NCI-H526 (cell line): Measurements from ENCODE around the gene P2RX3.
"Not testable (repeated sequence)": the region's sequence is repeated elsewhere in the genome, so short reads cannot be mapped to it uniquely, and the experiment has no call there.

Source experiments
- DNase-seq, 2 experiments: peaks; one replicate each; lab custom pipeline; 2025; lab: John Stamatoyannopoulos, UW

The P2RX3 gene

GRCh38 chr11:57324886-57325734, 13.0 kb upstream of the P2RX3 start, which contains the start of gene TNKS1BP1:
Gene TNKS1BP1, minus strand, starts transcription at chr11:57324952. Its CDS starts 3,067 bp downstream, at chr11:57321885.
- DNase-seq = peak; percentile 95 to 98

GRCh38 chr11:57325735-57326048, 12.5 kb upstream of the P2RX3 start:
- DNase-seq = peak; percentile 48 to 65

- no peak for DNase-seq
Measured at GRCh38 chr11:57327721-57328120, 10.4 kb upstream of the P2RX3 start.

GRCh38 chr11:57330029-57330428, 8.1 kb upstream of the P2RX3 start:
- no peak for DNase-seq

- no peak for DNase-seq
Measured at GRCh38 chr11:57331720-57332119, 6.4 kb upstream of the P2RX3 start.

GRCh38 chr11:57332694-57333440, 5.3 kb upstream of the P2RX3 start:
- DNase-seq = no peak

- DNase-seq = no peak
Measured at GRCh38 chr11:57335023-57335342, 3.2 kb upstream of the P2RX3 start.

GRCh38 chr11:57335343-57336110, 2.6 kb upstream of the P2RX3 start, which contains the start of gene SSRP1:
Gene SSRP1, minus strand, starts transcription at chr11:57335892. Its CDS starts 771 bp downstream, at chr11:57335121.
- DNase-seq = peak; percentile 83 to 95

- DNase-seq = no peak
Measured at GRCh38 chr11:57336111-57336666, 2.0 kb upstream of the P2RX3 start.

GRCh38 chr11:57336856-57337255, 1.3 kb upstream of the P2RX3 start:
- DNase-seq = not testable (repeated sequence)

- no peak for DNase-seq
Measured at GRCh38 chr11:57339328-57339727, 1.2 kb downstream of the P2RX3 start.

GRCh38 chr11:57340039-57340615, 2.0 kb downstream of the P2RX3 start:
- peak; percentile 70 to 88 for DNase-seq

GRCh38 chr11:57341250-57341808, 3.2 kb downstream of the P2RX3 start:
- no peak for DNase-seq

GRCh38 chr11:57342702-57343101, 4.5 kb downstream of the P2RX3 start:
- no peak for DNase-seq

GRCh38 chr11:57343825-57344224, 5.7 kb downstream of the P2RX3 start:
- peak in 1 of 2 experiments; percentile 13 for DNase-seq

GRCh38 chr11:57344826-57345225, 6.7 kb downstream of the P2RX3 start:
- no peak for DNase-seq

GRCh38 chr11:57345555-57346211, 7.5 kb downstream of the P2RX3 start:
- peak; percentile 53 to 86 for DNase-seq

GRCh38 chr11:57347336-57347735, 9.2 kb downstream of the P2RX3 start:
- DNase-seq = no peak

GRCh38 chr11:57348052-57348451, 9.9 kb downstream of the P2RX3 start:
- no peak for DNase-seq

GRCh38 chr11:57348636-57349313, 10.6 kb downstream of the P2RX3 start:
- DNase-seq = no peak
